GM20000 (cell line): Measurements from ENCODE around the gene PSMD1.
A peak's percentile ranks its signal among the peaks of the same experiment; 100 is the strongest.

Experiments
- DNase-seq: peaks from one replicate; pipeline ENCODE4 v3.0.0; 2012; ENCODE audit warnings: low spot score
- TF ChIP-seq, protein P1 (sequence below): IDR thresholded peaks from 2 replicates; pipeline ENCODE4 v1.5.1; 2012; ENCODE audit warnings: mild to moderate bottlenecking, control low read depth; ENCODE audit errors: extremely low read depth, missing control alignments

Gene PSMD1

GRCh38 chr2:231198291-231199173, 141.9 kb downstream of the PSMD1 start, which contains the start of gene ARMC9:
TSS of gene ARMC9 (plus strand) at chr2:231198631. CDS start at chr2:231206239, 7,608 bp downstream.
- DNase-seq: peak; percentile 97
- TF ChIP-seq, protein P1, sequence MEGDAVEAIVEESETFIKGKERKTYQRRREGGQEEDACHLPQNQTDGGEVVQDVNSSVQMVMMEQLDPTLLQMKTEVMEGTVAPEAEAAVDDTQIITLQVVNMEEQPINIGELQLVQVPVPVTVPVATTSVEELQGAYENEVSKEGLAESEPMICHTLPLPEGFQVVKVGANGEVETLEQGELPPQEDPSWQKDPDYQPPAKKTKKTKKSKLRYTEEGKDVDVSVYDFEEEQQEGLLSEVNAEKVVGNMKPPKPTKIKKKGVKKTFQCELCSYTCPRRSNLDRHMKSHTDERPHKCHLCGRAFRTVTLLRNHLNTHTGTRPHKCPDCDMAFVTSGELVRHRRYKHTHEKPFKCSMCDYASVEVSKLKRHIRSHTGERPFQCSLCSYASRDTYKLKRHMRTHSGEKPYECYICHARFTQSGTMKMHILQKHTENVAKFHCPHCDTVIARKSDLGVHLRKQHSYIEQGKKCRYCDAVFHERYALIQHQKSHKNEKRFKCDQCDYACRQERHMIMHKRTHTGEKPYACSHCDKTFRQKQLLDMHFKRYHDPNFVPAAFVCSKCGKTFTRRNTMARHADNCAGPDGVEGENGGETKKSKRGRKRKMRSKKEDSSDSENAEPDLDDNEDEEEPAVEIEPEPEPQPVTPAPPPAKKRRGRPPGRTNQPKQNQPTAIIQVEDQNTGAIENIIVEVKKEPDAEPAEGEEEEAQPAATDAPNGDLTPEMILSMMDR: no peak

DNA sequence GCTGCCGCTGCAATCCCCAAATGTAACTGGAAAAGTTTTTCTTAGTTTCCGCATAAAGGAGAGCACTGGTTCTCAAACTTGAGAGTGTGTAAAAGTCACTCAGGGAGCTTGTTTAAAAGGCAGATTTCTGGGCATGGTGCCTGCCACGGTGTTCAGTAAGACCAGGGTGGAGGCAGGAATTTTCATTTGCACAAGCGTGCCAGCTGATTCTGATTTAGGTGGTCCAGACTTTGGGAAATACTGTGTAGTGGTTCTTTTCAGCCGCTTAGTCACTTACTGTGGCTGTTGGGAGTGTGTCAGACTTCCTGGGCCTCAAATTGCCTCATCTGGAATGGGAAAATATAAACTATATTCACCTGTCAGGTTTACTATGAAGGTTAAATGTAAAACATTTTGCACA, 142.6 kb downstream of the PSMD1 start:
- no peak for DNase-seq
- TF ChIP-seq, protein P1: no peak

- TF ChIP-seq, protein P1: no peak
- no peak for DNase-seq
Observed at GRCh38 chr2:231200805-231201474, 144.3 kb downstream of the PSMD1 start.

GRCh38 chr2:231201475-231201814, 144.8 kb downstream of the PSMD1 start:
- DNase-seq: no peak
- TF ChIP-seq, protein P1: no peak

- no peak for DNase-seq
- TF ChIP-seq, protein P1: no peak
Observed at GRCh38 chr2:231203087-231203486, 146.4 kb downstream of the PSMD1 start.

DNA sequence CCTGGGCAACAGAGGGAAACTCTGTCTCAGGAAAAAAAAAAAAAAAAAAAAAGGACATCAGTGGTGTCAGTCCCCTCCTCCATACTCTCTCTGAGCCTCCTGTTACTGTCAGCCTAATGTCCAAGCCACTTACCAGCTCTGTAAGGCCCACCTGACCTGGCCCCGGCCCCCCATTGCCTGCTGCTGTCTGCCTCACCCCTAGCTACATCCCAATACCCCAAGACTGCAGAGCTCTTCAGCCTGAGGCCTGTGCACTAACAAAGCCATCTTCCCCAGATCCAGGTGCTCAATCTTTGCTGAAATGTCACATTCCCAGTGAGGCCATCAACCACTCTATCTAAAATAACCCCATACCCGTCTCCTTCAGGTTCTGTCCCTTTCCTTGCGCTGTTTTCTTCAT, 147.5 kb downstream of the PSMD1 start:
- DNase-seq: no peak
- TF ChIP-seq, protein P1: no peak

- DNase-seq: no peak
- TF ChIP-seq, protein P1: no peak
Observed at GRCh38 chr2:231204581-231204980, 147.9 kb downstream of the PSMD1 start.
